ENCODE measurements around the gene ATP5ME. TPM values are rescaled to one million over a fixed set of nuclear protein-coding genes. Genes with fewer than 3 reads are reported as not detected.

The ATP5ME gene
- total RNA-seq, 4 donors from 2014 or later, result 74.5 to 126 (median 103) TPM

DNA sequence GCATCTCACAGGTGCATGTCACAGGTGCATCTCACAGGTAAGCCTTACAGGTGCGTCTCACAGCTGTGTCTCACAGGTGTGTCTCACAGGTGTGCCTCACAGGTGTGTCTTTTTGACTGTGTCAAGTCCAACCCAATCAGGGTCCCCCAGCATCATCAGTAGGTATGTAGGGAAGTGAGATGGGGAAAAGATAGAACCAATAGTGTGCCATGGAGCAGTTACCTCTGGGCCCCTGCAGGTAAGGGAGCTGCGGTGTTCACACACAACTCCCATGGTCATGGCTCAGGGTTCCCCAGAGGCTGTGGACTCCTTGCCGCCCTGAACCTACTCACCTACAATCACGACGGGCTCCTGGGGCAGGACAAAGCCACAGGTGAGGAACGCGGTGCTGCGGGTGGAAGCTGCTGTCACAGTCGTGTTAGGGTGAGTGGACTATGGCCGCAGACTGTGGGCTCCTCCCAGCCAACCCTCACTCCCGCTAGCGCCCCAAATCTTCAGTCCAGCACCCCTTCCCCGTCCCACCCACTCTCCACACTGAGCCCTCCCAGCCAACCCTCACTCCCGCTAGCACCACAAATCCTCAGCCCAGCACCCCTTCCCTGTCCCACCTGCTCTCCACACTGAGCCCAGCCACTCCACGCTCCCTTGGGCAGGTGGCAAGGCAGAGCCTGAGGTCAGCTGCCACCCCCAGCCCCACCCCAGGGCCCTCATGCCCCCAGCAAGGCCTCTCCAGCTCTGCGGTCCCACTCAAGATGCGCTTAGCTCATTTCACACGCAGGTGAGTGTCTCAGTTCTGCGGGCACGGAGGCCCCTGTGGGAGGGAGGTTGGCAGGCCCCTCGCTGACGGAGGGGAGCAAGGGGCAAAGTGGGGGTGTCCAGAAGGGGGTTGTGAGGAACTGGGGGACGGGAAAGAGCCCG, 50.8 kb downstream of the ATP5ME start:
- WGBS, 2 donors, result 77 to 87% methylated on average over 11 to 20 of the region's 24 CpGs
- intact Hi-C loops (cut with DNase I), result no loop called here
- Histone ChIP-seq H3K9me3 (no peaks in the 10 kb centered on the region), H3K4me1 (no peaks in the 10 kb centered on the region), H3K27ac (no peak overlapping the region), H3K27me3 (peaks cover 0 to 63% (median 0%) of the 10 kb centered on the region in 4 donors), H3K36me3 (no peaks in the 10 kb centered on the region), H3K4me3 (no peak overlapping the region)
- DNase-seq, result no peak
- TF ChIP-seq CTCF (IDR thresholded peaks at IDR 0.05) (no peak), POLR2A (IDR thresholded peaks at IDR 0.05) (no peak)

Other genes with a start within 250 kb of the ATP5ME start
- 10 to 100 TPM in 3 of 4 donors, 1 to 10 TPM in 1; 6.7 to 26.5 (median 15.0) TPM for gene ZNF721, start 175.1 kb downstream of the ATP5ME start, total RNA-seq
- gene PIGG, start 175.1 kb downstream of the ATP5ME start, total RNA-seq, result 10 to 100 TPM; 30.2 to 46.2 (median 34.2) TPM
- under 1 TPM in 1 of 4 donors, not detected in 3; 0.19 TPM for gene TMEM271, start 98.0 kb downstream of the ATP5ME start, total RNA-seq
- 1 to 10 TPM in 2 of 4 donors, under 1 TPM in 2; 0.19 to 4.4 (median 1.7) TPM for gene PDE6B, start 48.7 kb downstream of the ATP5ME start, total RNA-seq
- gene MYL5, start 266 bp upstream of the ATP5ME start, total RNA-seq, result 10 to 100 TPM in 2 of 4 donors, 1 to 10 TPM in 2; 7.2 to 19.5 (median 12.8) TPM
- gene SLC49A3, start 14.9 kb upstream of the ATP5ME start, total RNA-seq, result 1 to 10 TPM; 2.5 to 6.5 (median 4.7) TPM
- gene PCGF3, start 31.6 kb upstream of the ATP5ME start, total RNA-seq, result 10 to 100 TPM; 40.0 to 57.6 (median 46.9) TPM
- under 1 TPM in 2 of 4 donors, not detected in 2; 0.44 to 0.57 TPM for gene CPLX1, start 151.9 kb upstream of the ATP5ME start, total RNA-seq

All from esophagus squamous epithelium (tissue), 5 donors.